Left lobe of liver (tissue), 2 donors: ENCODE measurements around the gene RNF4. TPM values are rescaled to one million over a fixed set of nuclear protein-coding genes. Genes with fewer than 3 reads are reported as not detected.

Source experiments
- ATAC-seq: fragments of 200-7000 bp; cut with Tn5 transposase; one replicate; pipeline ENCODE4 v1.9.1; 2020; ENCODE audit warnings: mild to moderate bottlenecking, moderate library complexity
- DNase-seq: peaks from one replicate; pipeline ENCODE4 v3.0.0-alpha.2; 2020; ENCODE audit warnings: low spot score
- total RNA-seq: library from RNA; stranded (reverse); gene quantifications from one replicate; pipeline ENCODE4 v1.2.1, GENCODE V29; 2021
- donor health status: DM: no; HTN: no; CAD: no; lungs with moderate emphysema.
- donor health status: DM: no; HTN: yes; CAD: no.

The RNF4 gene
- total RNA-seq, 1 donor from 2014 or later, result 16.7 TPM

DNA sequence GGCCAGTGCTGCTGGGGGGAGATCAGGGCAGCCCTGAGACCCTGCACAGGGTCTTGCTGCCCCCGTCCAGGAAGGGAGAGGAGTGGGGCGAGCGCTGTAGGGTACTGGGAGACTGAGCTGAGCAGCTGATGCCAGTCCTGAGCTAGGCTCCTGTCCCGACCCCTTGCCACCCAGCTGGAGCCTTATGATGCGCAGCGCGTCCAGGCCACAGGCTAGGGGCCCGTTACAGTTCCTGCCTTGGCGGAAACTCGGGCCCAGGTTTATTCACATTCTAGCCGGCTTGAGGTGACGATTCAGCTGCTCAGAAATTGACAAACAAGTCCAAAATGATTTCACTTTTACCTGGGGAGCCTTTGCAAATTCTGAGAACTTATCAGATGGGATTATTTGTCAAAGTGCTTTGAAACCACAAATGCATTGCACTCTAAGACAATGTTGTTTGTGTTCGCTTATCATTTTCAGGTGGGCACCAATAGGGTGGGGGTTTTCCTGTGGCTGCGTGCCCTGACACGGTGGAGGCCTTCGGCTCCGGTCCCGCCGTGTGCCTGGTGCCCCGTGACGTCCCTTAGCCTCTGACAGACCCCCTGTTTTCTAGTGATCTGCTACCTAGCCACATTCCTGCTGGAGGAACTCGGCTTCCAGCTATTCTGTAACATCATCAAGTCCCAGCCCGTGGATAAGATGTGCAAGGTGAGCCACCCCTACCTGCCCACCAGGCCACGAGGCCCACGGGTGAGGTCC, 31.3 kb upstream of the RNF4 start:
- ATAC-seq, result no peak
- no peak for DNase-seq

- ATAC-seq (no peak), DNase-seq (no peak)
Observed at GRCh38 chr4:2438822-2439718, 29.8 kb upstream of the RNF4 start.

DNA sequence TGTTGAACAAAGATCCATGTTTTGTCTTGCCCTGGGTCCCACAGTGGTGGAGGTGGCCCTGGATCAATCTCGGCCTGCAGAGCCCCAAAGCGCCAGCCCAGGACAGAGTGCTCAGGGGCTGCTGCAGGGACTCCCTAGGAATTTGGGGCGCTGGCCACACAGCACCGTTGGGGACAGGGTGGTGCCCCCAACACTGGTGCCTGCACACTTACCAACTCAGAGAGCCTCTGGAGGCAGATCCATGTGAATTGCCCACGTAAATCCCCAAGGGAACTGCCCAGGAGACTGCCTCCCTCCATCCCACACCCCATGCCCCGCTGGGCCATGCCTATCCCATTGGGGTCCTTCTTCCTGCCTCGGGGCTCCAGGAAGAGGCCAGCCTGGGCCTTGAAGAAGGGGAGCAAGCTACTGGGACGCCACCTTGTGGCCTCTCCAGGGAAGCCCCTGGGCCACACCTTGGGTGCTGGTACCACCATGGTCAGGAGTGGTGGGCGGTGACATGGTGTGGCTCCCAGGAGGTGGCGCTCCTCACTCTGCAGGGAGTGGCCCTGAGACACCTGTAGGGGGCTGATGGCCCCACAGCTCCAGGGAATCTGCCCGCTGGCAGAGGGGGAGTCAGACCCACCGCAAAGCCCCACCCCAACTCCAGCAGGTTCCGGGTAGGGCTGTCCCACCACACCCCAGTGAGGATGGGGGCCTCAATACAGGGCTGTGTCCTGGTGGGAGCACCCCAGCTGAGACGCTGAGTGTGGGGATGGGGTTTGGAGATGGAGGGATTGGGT, 27.3 kb upstream of the RNF4 start:
- DNase-seq (no peak), ATAC-seq (peak; percentile 86)

DNA sequence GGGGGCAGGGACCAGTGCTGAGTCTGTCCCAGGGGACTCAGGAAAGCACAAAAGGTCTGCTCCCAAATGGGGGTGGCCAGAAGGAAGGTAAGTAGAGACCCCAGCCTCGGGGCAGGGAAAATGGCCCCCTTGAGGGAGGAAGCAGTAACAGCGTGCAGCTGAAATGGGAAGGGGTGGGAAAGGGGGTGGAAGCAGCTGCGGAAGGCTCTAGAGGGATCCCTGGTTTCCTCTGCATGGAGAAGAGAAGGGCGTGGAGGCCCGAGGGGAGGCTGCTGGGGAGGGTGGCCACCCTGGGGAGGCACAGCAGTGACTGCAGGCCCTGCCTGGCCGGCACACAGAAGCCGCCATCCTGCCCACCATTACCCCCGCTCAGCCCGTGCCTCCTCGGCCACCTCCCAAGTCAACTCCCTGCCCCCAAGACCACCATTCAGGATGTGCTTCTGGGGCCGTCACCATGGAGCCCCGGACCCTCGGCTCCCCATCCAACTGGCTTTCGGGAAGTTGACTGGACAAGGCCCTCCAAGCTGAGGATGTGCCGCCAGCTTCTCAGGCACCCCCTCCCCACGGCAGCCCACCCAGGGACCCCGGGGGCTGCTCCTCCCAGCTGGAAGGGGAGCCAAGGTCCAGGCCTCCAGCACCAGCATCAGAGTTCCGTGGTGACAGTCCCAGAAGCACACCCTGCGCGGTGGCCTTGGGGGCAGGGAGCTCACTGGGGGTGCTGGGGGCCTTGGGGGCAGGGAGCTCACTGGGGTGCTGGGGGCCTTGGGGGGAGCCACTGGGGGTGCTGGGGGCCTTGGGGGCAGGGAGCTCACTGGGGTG, 26.5 kb upstream of the RNF4 start:
- ATAC-seq (no peak), DNase-seq (no peak)

GRCh38 chr4:2443061-2443730, 25.7 kb upstream of the RNF4 start:
- ATAC-seq (no peak), DNase-seq (no peak)

- ATAC-seq, result no peak
- DNase-seq, result no peak
Observed at GRCh38 chr4:2443956-2444740, 24.8 kb upstream of the RNF4 start.

DNA sequence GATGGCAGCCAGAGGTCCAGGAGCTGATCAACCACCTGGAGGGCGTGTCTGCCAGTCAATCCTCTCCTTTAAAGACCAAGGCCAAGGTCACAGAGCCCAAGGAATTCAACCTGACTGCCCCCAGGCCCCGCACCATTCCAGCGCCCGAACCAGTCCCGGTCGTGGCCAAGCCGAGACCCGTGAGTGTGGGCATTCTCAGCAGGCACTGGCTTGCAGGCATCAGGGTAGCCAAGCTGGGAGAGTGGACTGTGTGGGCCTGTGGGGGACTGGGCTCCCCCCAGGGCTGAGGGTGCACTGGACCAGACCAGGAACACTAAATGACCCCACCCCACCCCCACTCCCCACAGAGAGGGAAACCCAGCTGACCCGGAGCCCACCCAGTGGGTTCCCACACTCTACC, 23.8 kb upstream of the RNF4 start:
- no peak for ATAC-seq
- DNase-seq, result no peak

- ATAC-seq (no peak), DNase-seq (no peak)
Observed at GRCh38 chr4:2445571-2445970, 23.3 kb upstream of the RNF4 start.

GRCh38 chr4:2446656-2447564, 22.0 kb upstream of the RNF4 start:
- DNase-seq (no peak), ATAC-seq (no peak)

DNA sequence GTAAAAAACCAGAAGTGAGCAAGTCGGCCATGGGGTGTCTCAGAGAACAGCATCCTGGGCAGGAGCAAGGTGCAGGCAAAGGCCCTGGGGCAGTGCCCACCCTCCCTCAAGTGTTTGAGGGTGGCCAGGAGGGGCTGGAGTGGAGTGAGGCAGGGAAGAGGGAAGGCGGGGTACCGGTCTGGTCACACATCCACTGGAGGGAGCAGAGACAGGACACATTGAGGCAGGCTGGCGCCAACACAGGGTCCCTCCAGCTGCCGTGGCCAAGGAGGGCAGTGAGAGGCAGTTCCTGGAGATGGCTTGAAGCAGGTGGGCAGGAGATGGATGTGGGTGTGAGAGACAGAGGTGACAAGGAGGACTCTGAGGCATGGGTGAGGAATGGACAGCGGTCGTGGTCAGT, 20.3 kb upstream of the RNF4 start:
- no peak for DNase-seq

DNA sequence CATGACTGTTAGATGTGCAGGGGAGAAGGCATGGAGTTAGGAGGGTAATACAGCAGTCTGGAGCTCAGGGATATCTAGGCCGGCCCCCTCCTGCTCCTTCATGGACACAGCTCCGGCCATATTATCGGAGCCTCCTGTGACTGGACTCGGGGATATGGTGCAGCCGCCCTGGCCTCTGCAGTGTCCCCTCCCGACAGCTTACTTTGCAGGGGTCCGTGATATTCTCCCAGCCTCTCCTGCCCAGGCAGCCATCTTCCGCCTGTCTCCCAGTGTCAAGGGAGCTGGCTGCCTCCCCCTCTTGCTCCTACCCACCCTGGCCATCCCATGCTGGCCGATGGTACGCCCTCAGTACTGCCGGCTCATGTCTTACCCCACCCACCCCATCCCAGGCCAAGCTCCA, 19.9 kb upstream of the RNF4 start:
- DNase-seq (no peak), ATAC-seq (no peak)

More for the DNA sequence above, 20.3 kb upstream of the RNF4 start:
- ATAC-seq, result no peak

DNA sequence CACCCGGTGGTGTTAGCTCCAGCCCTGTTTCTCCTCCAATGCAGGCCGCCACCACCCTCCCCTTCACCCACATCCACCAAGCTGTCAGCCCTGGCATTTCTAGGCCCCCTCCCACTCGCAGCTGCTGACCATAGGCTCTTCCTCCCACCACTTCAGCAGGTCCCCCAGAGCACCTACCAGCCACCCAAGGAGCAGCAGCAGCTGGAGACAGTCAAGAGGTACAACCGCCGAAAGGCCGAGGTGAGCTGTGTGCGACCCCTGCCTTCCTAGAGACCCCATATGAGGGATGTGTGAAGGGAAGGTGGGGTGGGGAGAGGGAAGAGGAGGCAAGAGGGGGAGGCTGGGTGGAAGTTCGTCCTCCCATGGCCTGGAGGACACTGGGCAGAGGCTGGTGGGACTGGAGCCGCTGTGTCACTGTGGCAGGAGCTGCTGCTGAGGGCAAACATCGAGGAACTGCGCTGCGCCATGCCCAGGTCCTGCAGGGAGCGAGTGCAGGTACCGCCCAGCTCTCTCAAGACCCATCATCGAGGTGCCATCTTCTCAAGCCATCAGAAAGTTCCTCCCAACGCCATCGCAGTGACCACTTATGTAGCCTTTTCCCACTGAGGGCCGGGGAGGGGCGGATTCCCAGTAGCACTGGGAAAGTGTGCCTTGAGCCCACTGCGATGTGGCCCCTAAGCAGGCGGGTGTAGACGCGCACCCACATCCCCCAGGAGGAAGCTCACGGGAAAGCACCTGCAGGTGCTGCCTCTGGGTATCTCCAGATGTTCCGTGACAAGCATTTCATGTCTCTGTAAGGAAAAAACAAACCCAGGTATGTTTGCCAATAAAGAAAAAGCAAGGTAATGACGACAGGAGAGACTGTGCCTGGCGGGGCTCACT, 19.2 kb upstream of the RNF4 start:
- ATAC-seq (no peak), DNase-seq (no peak)

DNA sequence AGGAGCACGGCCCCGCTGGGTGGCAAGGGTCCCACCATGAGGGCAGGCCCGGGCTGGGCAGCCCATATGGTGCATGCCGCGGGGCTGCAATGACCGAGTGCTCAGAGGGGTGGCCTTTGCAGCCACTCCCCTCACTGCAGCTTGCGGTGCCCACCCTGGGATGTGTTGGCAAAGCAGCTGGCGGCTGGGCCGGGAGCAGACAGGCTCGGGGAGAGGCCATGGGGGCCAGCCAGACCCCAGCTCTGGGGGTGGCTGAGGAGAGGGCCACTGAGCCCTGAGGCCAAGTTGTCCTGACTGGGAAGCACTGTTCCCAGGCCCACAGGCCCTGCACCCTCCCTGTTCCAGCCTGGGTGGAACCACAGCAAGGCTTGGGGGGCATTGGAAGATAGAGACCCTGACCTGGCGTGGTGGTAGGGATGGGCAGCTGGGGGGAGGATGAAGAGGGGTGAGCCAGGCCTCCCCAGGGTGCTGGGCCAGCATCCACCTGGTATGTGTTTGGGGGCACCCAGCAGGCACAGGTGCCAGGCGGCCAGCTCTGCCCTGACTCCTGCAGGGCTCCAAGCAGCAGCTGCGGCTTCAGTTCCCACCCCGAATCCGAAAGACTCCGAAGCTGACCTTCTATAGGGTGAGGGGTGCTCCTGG, 18.4 kb upstream of the RNF4 start:
- ATAC-seq, result no peak
- no peak for DNase-seq

DNA sequence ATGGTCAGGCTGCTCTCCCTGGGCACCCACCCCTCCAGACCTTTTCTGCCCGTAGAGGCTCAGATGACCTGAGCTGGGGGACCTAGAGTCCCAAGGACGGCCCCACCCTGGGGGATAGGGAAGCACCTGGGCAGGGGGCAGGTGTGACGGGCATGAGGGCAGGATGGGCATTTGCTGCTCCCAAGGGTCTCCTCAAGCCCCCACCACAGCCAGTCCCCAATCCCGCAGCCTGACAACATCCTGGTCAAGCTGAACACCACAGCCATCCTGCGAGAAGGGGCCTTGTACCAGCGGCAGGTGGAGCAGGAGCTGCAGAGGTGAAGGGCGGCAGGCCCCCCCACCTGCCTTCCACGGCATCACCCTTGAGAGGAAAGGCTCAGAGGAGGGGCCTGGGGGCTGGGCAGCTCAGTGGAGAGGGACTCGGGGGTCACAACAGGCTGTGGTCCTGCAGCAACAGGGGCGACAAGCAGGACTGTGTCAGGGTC, 17.8 kb upstream of the RNF4 start:
- DNase-seq (no peak), ATAC-seq (no peak)

DNA sequence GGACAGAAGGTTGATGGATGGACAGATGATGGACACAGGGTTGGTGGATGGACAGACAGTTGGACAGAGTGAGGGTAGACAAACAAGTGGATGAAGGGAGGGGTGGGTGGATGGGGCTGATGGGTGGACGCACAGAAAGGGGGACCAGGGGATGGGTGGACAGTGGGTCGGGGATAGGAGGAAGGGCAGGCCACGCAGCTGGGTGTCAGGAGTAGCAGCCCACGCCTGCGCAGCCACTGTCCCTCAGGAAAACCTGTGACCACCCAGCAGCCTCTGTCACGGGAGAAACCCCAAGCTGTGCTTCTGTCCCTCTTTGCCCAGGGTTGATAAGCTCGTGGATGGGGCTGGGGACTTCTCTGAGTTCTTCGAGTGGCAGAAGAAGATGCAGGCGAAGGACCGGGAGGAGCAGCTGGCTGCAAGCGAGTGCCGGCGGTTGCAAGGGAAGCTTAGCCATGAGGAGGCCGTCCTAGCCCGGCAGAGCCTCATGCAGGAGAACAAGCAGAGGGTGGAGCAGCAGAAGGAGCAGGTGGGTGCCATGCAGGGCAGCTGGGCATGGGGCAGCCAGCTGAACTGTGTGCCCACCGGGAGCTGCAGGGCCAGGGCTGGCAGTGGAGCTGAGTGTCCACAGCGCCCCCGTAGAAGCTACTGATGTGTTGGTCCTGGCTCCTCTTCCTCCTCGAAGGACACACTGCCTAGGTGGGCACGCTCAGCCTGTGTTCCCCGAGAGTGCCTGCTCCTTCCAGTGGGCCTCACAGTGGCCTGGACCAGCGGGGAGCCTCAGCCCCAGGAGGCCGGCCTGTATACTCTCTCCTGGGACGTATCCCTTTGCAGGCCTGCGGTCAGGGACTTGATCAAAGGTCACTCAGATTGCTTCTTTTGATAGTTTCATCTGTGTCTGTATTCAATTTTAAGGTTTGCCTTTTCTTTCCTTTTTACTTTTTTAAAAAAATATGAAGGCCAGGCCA, 16.8 kb upstream of the RNF4 start:
- ATAC-seq, result no peak
- no peak for DNase-seq
